Nephron progenitor cell (in vitro differentiated cells): ENCODE results near the gene SCRG1.

Source experiments
- DNase-seq: peaks from one replicate; pipeline ENCODE4 v3.0.0; 2021
- H3K27ac Mint-ChIP-seq: 2 replicates; pipeline ENCODE4 v1.8.0; 2021; ENCODE audit warnings: mild to moderate bottlenecking, moderate library complexity, mixed read lengths
- H3K27me3 Mint-ChIP-seq: 2 replicates; pipeline ENCODE4 v1.8.0; 2021; ENCODE audit warnings: mild to moderate bottlenecking, low read depth, mixed read lengths; ENCODE audit not compliant: poor library complexity
- H3K36me3 Mint-ChIP-seq: 2 replicates; pipeline ENCODE4 v1.8.0; 2021; ENCODE audit warnings: low read depth, mixed read lengths
- H3K4me1 Mint-ChIP-seq: 2 replicates; pipeline ENCODE4 v1.8.0; 2021; ENCODE audit warnings: mixed read lengths
- H3K4me3 Mint-ChIP-seq: 2 replicates; pipeline ENCODE4 v1.8.0; 2021; ENCODE audit warnings: mild to moderate bottlenecking, moderate library complexity, mixed read lengths
- H3K9me3 Mint-ChIP-seq: 2 replicates; pipeline ENCODE4 v1.8.0; 2021; ENCODE audit warnings: mild to moderate bottlenecking, moderate library complexity, mixed read lengths
- TF ChIP-seq, protein P1 (sequence below): fragments of 200-600 bp; sonication (generic); IDR thresholded peaks from 2 replicates; pipeline ENCODE4 v1.5.0; 2021; ENCODE audit warnings: antibody characterized with exemption

Gene SCRG1

DNA sequence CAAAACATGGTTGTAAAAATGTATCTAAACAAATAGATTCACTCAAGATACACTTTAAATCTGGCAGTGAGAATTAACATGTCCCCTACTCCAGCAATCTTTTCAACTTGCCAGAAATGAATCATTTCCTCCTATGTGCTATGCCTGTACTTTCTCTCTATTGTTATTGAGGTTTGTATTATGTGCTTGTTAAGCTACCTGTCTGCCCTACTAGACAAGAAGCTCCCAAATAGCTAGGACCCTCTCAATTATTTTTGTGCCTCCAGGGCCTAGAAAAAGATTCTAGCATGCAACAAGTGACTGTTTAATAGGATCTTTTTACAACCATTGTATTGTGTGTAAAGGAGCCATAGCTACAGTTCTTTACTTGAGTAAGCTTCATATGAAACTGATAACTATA lies 31.6 kb downstream of the SCRG1 start:
- Mint-ChIP-seq H3K36me3 (peaks cover 14% of the 10 kb centered on the region), H3K4me1 (peaks cover 35% of the 10 kb centered on the region), H3K27ac (no peak overlapping the region), H3K27me3 (peaks cover 3% of the 10 kb centered on the region), H3K9me3 (no peaks in the 10 kb centered on the region), H3K4me3 (peak overlapping the region; percentile 100)
- no peak for DNase-seq
- TF ChIP-seq, protein P1, sequence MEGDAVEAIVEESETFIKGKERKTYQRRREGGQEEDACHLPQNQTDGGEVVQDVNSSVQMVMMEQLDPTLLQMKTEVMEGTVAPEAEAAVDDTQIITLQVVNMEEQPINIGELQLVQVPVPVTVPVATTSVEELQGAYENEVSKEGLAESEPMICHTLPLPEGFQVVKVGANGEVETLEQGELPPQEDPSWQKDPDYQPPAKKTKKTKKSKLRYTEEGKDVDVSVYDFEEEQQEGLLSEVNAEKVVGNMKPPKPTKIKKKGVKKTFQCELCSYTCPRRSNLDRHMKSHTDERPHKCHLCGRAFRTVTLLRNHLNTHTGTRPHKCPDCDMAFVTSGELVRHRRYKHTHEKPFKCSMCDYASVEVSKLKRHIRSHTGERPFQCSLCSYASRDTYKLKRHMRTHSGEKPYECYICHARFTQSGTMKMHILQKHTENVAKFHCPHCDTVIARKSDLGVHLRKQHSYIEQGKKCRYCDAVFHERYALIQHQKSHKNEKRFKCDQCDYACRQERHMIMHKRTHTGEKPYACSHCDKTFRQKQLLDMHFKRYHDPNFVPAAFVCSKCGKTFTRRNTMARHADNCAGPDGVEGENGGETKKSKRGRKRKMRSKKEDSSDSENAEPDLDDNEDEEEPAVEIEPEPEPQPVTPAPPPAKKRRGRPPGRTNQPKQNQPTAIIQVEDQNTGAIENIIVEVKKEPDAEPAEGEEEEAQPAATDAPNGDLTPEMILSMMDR: no peak

DNA sequence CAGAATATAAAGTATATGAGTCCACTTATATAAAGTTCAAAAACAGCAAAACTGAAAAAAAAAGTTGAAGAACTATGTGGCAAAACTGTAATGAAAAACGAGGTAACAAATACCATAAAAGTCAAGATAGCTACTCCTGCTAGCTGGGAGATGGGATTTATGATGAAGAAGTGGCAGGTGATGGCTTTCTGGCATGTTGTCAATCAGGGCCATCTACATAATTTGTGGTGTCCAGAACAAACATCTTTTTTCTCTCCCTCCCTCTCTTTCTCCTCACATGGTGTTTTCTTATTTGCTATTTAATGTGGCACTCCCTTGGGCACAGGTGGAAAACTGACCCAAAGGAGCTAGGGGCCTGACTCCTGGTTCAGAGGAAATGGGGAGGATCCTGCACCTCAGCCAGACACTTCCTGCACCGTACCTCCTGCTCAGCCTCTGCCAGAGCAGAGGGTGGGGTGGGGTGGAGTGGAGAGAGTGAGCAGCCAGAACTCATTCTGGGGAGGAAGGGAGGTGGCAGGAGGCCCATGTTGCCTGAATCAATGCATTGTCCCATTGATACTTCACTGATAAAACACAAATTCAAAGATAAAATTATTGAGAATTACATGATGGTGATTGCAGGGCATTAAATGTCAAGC lies 33.4 kb downstream of the SCRG1 start:
- Mint-ChIP-seq H3K4me1 (peaks cover 40% of the 10 kb centered on the region), H3K9me3 (no peaks in the 10 kb centered on the region)
- TF ChIP-seq, protein P1: no peak

DNA sequence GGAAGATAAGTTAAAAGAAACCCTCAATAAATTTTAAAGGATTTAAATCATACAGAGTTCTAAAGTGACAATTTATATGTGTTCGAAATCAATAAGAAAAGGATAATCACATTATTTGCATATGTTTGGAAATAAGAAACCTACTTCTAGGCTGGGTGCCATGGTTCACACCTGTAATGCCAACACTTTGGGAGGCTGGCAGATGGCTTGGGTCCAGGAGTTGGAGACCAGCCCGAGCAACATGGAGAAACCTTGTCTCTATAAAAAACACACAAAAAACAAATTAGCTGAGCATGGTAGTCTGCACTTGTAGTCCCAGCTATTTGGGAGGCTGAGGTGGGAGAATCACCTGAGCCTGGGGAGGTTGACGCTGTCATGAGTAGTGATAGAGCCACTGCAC lies 36.2 kb downstream of the SCRG1 start:
- no peak overlapping the region for H3K27ac Mint-ChIP-seq
- no peaks in the 10 kb centered on the region for H3K9me3 Mint-ChIP-seq
- H3K4me3 Mint-ChIP-seq: no peak overlapping the region

More for the DNA sequence above, 33.4 kb downstream of the SCRG1 start:
- no peak for DNase-seq
- peaks cover 3% of the 10 kb centered on the region for H3K27me3 Mint-ChIP-seq
- no peak overlapping the region for H3K27ac Mint-ChIP-seq
- H3K4me3 Mint-ChIP-seq: no peak overlapping the region
- peaks cover 14% of the 10 kb centered on the region for H3K36me3 Mint-ChIP-seq

DNA sequence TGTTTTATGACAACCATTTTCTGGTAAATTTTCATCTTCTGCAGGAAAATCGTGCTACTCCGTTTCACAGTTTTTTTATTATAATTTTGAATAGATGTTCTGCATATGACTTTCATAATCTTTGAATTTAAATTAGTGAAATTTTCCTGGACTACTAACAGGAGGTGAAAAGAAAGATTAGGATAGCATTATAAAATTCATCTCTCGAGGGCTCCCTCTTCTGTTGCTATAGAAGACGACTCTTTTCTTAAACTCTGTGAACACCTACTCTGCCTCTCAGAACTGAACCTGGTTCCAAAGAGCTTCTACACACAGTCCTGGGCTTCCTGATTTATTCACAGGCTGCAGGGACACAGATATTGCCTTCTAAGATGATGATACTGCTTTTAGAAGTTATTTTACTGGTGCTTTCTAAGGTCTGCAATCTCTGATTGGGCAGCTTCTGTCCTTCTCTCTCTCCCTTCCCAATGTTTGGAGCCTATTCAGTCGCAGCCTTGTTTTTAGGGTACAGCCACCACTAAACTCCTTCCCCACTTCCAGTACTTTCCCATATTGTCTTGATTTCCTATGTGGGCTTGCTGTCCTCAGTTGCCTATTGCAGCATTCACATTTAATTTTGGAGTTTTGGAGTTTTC lies 38.2 kb downstream of the SCRG1 start:
- H3K27ac Mint-ChIP-seq: no peak overlapping the region
- H3K36me3 Mint-ChIP-seq: peaks cover 19% of the 10 kb centered on the region
- H3K27me3 Mint-ChIP-seq: peaks cover 2% of the 10 kb centered on the region
- TF ChIP-seq, protein P1: peak; percentile 22
- no peak overlapping the region for H3K4me3 Mint-ChIP-seq
- H3K9me3 Mint-ChIP-seq: no peaks in the 10 kb centered on the region
- no peak for DNase-seq
- peaks cover 7% of the 10 kb centered on the region for H3K4me1 Mint-ChIP-seq

More for the DNA sequence above, 36.2 kb downstream of the SCRG1 start:
- Mint-ChIP-seq H3K4me1 (peaks cover 24% of the 10 kb centered on the region), H3K36me3 (peaks cover 19% of the 10 kb centered on the region), H3K27me3 (peaks cover 3% of the 10 kb centered on the region)
- DNase-seq: no peak
- TF ChIP-seq, protein P1: no peak

DNA sequence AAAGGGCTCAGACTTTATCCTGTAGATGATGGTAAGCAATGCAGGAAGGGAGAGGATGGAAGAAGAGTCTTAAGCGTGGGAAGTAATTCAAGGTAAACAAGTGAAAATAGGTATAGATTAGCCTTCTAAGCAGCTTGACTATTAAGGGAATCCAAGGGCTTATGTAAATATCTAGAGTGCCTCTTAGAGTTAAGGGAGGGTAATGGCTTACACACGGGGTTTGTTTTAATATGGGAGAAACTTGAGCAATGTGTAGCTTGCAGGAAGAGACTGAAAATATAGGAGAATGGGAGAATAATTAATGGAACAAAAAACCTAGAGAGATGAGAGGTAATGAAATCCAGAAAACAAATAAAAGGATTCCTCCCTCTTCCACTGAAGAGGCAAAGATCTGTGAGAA lies 41.0 kb downstream of the SCRG1 start:
- Mint-ChIP-seq H3K27me3 (peaks cover 4% of the 10 kb centered on the region), H3K9me3 (no peaks in the 10 kb centered on the region), H3K36me3 (peaks cover 5% of the 10 kb centered on the region), H3K4me1 (peaks cover 5% of the 10 kb centered on the region), H3K27ac (no peak overlapping the region), H3K4me3 (no peak overlapping the region)
- TF ChIP-seq, protein P1: no peak
- no peak for DNase-seq

DNA sequence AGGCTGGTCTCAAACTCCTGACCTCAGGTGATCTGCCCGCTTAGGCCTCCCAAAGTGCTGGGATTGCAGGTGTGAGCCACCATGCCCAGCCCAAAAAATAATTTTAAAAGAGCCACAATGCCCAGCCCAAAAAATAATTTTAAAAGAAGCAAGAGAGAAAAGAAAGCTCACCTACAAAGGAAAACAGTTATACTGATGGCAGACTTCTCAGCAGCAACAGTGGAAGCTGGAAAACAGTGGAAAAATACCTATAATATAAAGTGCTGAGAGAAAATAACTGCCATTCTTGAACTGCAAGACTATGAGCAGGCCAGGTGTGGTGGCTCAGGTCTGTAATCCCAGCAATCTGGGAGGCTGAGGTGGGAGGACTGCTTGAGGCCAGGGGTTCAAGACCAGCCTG lies 51.4 kb downstream of the SCRG1 start:
- TF ChIP-seq, protein P1: no peak
- DNase-seq: no peak
- Mint-ChIP-seq H3K27me3 (peaks cover 11% of the 10 kb centered on the region), H3K4me3 (no peak overlapping the region), H3K27ac (no peak overlapping the region), H3K36me3 (peaks cover 17% of the 10 kb centered on the region), H3K9me3 (peaks cover 12% of the 10 kb centered on the region), H3K4me1 (peaks cover 15% of the 10 kb centered on the region)
